Gastroesophageal sphincter (tissue), 3 donors: ENCODE results near the gene MOV10L1.

ENCODE experiments used
- POLR2A ChIP-seq, 2 donors: fragments of 450-650 bp; IDR thresholded peaks; one replicate each; pipeline ENCODE4 v1.6.1; 2017; ENCODE audit warnings: antibody characterized with exemption in 2 of 2, mild to moderate bottlenecking in 2 of 2, moderate library complexity in 1 of 2
- POLR2AphosphoS5 ChIP-seq: sonication (generic); formaldehyde crosslinking; IDR thresholded peaks from one replicate; pipeline ENCODE4 v1.6.1; 2017; ENCODE audit warnings: antibody characterized with exemption
- TF ChIP-seq, protein P1 (sequence below), 4 experiments: fragments of 200-600 bp in 2 of 4; fragments of 450-650 bp in 2 of 4; sonication (generic) in 1 of 4; IDR thresholded peaks; one replicate each; pipeline ENCODE4 v1.5.1; 2017 to 2019; ENCODE audit warnings: antibody characterized with exemption in 4 of 4, mild to moderate bottlenecking in 2 of 4, moderate library complexity in 2 of 4

DNA sequence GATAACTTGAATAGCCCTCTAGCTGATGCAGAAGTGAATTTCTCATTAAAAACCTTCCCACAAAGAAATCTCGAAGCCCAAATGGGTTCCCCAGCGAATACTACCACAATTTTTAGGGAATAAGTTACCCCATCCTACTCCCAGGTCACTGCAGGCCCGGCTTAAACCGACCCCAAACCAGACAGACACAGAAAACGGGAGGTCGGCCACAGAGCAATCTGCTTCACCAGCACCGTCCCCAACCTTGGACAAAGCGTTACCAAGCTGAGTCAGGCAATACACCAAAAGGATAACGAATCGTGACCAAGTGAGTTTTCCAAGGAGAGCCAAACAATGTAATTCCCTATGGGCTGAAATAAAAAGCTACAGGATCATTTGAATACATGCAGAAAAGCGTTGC lies 575 bp upstream of the MOV10L1 start:
- TF ChIP-seq POLR2AphosphoS5 (no peak), POLR2A (IDR thresholded peaks at IDR 0.05) (no peak)
- TF ChIP-seq, protein P1, sequence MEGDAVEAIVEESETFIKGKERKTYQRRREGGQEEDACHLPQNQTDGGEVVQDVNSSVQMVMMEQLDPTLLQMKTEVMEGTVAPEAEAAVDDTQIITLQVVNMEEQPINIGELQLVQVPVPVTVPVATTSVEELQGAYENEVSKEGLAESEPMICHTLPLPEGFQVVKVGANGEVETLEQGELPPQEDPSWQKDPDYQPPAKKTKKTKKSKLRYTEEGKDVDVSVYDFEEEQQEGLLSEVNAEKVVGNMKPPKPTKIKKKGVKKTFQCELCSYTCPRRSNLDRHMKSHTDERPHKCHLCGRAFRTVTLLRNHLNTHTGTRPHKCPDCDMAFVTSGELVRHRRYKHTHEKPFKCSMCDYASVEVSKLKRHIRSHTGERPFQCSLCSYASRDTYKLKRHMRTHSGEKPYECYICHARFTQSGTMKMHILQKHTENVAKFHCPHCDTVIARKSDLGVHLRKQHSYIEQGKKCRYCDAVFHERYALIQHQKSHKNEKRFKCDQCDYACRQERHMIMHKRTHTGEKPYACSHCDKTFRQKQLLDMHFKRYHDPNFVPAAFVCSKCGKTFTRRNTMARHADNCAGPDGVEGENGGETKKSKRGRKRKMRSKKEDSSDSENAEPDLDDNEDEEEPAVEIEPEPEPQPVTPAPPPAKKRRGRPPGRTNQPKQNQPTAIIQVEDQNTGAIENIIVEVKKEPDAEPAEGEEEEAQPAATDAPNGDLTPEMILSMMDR (IDR thresholded peaks at IDR 0.05): no peak
